ENCODE results near the gene HNRNPH1.
A peak's percentile ranks its signal among the peaks of the same experiment; 100 is the strongest.
"Not testable (repeated sequence)": the region's sequence is repeated elsewhere in the genome, so short reads cannot be mapped to it uniquely, and the experiment has no call there.

Gene HNRNPH1

GRCh38 chr5:179642626-179643025 is 19.2 kb upstream of the HNRNPH1 start:
- H3K4me3 Mint-ChIP-seq; H3K4me1 Mint-ChIP-seq; H3K36me3 Mint-ChIP-seq (ENCODE audit: insufficient read depth); ATAC-seq (replicated peaks; ENCODE audit: extremely low read depth, poor library complexity, severe bottlenecking); H3K27ac Mint-ChIP-seq (ENCODE audit: low read depth); H3K27me3 Mint-ChIP-seq; DNase-seq (ENCODE audit: low spot score in 2 of 2); H3K9me3 Mint-ChIP-seq: not testable (repeated sequence)

GRCh38 chr5:179641745-179642144 is 18.3 kb upstream of the HNRNPH1 start:
- ATAC-seq (replicated peaks; ENCODE audit: extremely low read depth, poor library complexity, severe bottlenecking); H3K4me1 Mint-ChIP-seq: not testable (repeated sequence)

GRCh38 chr5:179639296-179639695 is 15.8 kb upstream of the HNRNPH1 start:
- H3K4me3 Mint-ChIP-seq; H3K36me3 Mint-ChIP-seq (ENCODE audit: insufficient read depth); H3K9me3 Mint-ChIP-seq; ATAC-seq (replicated peaks; ENCODE audit: extremely low read depth, poor library complexity, severe bottlenecking); H3K27ac Mint-ChIP-seq (ENCODE audit: low read depth); DNase-seq (ENCODE audit: low spot score in 2 of 2); H3K27me3 Mint-ChIP-seq; H3K4me1 Mint-ChIP-seq: not testable (repeated sequence)

More at GRCh38 chr5:179641745-179642144, 18.3 kb upstream of the HNRNPH1 start:
- not testable (repeated sequence) for H3K36me3 Mint-ChIP-seq (ENCODE audit: insufficient read depth); H3K4me3 Mint-ChIP-seq; H3K9me3 Mint-ChIP-seq; H3K27me3 Mint-ChIP-seq; H3K27ac Mint-ChIP-seq (ENCODE audit: low read depth); DNase-seq (ENCODE audit: low spot score in 2 of 2)

- H3K4me3 Mint-ChIP-seq; H3K27me3 Mint-ChIP-seq; H3K9me3 Mint-ChIP-seq; DNase-seq (ENCODE audit: low spot score in 2 of 2); H3K4me1 Mint-ChIP-seq; H3K27ac Mint-ChIP-seq (ENCODE audit: low read depth); H3K36me3 Mint-ChIP-seq (ENCODE audit: insufficient read depth): not testable (repeated sequence)
- ATAC-seq (replicated peaks; ENCODE audit: extremely low read depth, poor library complexity, severe bottlenecking): peak; percentile 98
Measured at GRCh38 chr5:179634370-179635172, 11.1 kb upstream of the HNRNPH1 start.

GRCh38 chr5:179633501-179634369 is 10.3 kb upstream of the HNRNPH1 start:
- H3K4me3 Mint-ChIP-seq; H3K36me3 Mint-ChIP-seq (ENCODE audit: insufficient read depth); H3K9me3 Mint-ChIP-seq; DNase-seq (ENCODE audit: low spot score in 2 of 2); H3K27me3 Mint-ChIP-seq; H3K4me1 Mint-ChIP-seq; H3K27ac Mint-ChIP-seq (ENCODE audit: low read depth): not testable (repeated sequence)
- peak; percentile 76 for ATAC-seq (replicated peaks; ENCODE audit: extremely low read depth, poor library complexity, severe bottlenecking)

- Mint-ChIP-seq H3K4me1 (peaks cover 48% of the 10 kb centered on the region), H3K27me3 (no peaks in the 10 kb centered on the region), H3K27ac (ENCODE audit: low read depth) (peak overlapping the region; percentile 100), H3K36me3 (ENCODE audit: insufficient read depth) (peaks cover 50% of the 10 kb centered on the region), H3K4me3 (peak overlapping the region; percentile 97), H3K9me3 (no peaks in the 10 kb centered on the region)
- ATAC-seq (replicated peaks; ENCODE audit: extremely low read depth, poor library complexity, severe bottlenecking) (no peak), DNase-seq (ENCODE audit: low spot score in 2 of 2) (no peak)
Measured at GRCh38 chr5:179624841-179625271, 1.4 kb upstream of the HNRNPH1 start.

- peaks cover 55% of the 10 kb centered on the region for H3K36me3 Mint-ChIP-seq (ENCODE audit: insufficient read depth)
- H3K27ac Mint-ChIP-seq (ENCODE audit: low read depth): peak overlapping the region; percentile 100
- H3K4me3 Mint-ChIP-seq: peak overlapping the region; percentile 97
- DNase-seq (ENCODE audit: low spot score in 2 of 2): peak in 1 of 2 donors; percentile 30
- no peaks in the 10 kb centered on the region for H3K27me3 Mint-ChIP-seq
- H3K4me1 Mint-ChIP-seq: peaks cover 53% of the 10 kb centered on the region
- H3K9me3 Mint-ChIP-seq: no peaks in the 10 kb centered on the region
- ATAC-seq (replicated peaks; ENCODE audit: extremely low read depth, poor library complexity, severe bottlenecking): peak; percentile 4
Measured at GRCh38 chr5:179623906-179624741, 653 bp upstream of the HNRNPH1 start.

GRCh38 chr5:179621551-179622214 is 1.8 kb downstream of the HNRNPH1 start:
- Mint-ChIP-seq H3K4me1 (peaks cover 72% of the 10 kb centered on the region), H3K27ac (ENCODE audit: low read depth) (peak overlapping the region; percentile 100), H3K27me3 (no peaks in the 10 kb centered on the region), H3K36me3 (ENCODE audit: insufficient read depth) (peaks cover 75% of the 10 kb centered on the region), H3K9me3 (no peaks in the 10 kb centered on the region), H3K4me3 (peak overlapping the region; percentile 97)
- ATAC-seq (replicated peaks; ENCODE audit: extremely low read depth, poor library complexity, severe bottlenecking) (no peak), DNase-seq (ENCODE audit: low spot score in 2 of 2) (no peak)

GRCh38 chr5:179620703-179621350 is 2.6 kb downstream of the HNRNPH1 start:
- ATAC-seq (replicated peaks; ENCODE audit: extremely low read depth, poor library complexity, severe bottlenecking): no peak
- Mint-ChIP-seq H3K27me3 (no peaks in the 10 kb centered on the region), H3K27ac (ENCODE audit: low read depth) (peak overlapping the region; percentile 100), H3K36me3 (ENCODE audit: insufficient read depth) (peaks cover 83% of the 10 kb centered on the region), H3K4me3 (peak overlapping the region; percentile 97), H3K4me1 (peaks cover 81% of the 10 kb centered on the region), H3K9me3 (no peaks in the 10 kb centered on the region)
- no peak for DNase-seq (ENCODE audit: low spot score in 2 of 2)

- peak overlapping the region; percentile 100 for H3K27ac Mint-ChIP-seq (ENCODE audit: low read depth)
- H3K27me3 Mint-ChIP-seq: no peaks in the 10 kb centered on the region
- peak overlapping the region; percentile 97 for H3K4me3 Mint-ChIP-seq
- peaks cover 88% of the 10 kb centered on the region for H3K36me3 Mint-ChIP-seq (ENCODE audit: insufficient read depth)
- H3K4me1 Mint-ChIP-seq: peaks cover 84% of the 10 kb centered on the region
- DNase-seq (ENCODE audit: low spot score in 2 of 2): no peak
- H3K9me3 Mint-ChIP-seq: no peaks in the 10 kb centered on the region
- no peak for ATAC-seq (replicated peaks; ENCODE audit: extremely low read depth, poor library complexity, severe bottlenecking)
Measured at GRCh38 chr5:179620293-179620692, 3.2 kb downstream of the HNRNPH1 start.

- ATAC-seq (replicated peaks; ENCODE audit: extremely low read depth, poor library complexity, severe bottlenecking) (no peak), DNase-seq (ENCODE audit: low spot score in 2 of 2) (no peak)
- H3K36me3 Mint-ChIP-seq (ENCODE audit: insufficient read depth): peaks cover 91% of the 10 kb centered on the region
Measured at GRCh38 chr5:179619776-179620175, 3.7 kb downstream of the HNRNPH1 start.

More at GRCh38 chr5:179619776-179620175, 3.7 kb downstream of the HNRNPH1 start:
- peak overlapping the region; percentile 97 for H3K4me3 Mint-ChIP-seq
- no peaks in the 10 kb centered on the region for H3K9me3 Mint-ChIP-seq
- no peaks in the 10 kb centered on the region for H3K27me3 Mint-ChIP-seq
- peaks cover 84% of the 10 kb centered on the region for H3K4me1 Mint-ChIP-seq
- peak overlapping the region; percentile 100 for H3K27ac Mint-ChIP-seq (ENCODE audit: low read depth)
